Measurements from ENCODE around the gene FAM168B. TPM values are rescaled to one million over a fixed set of nuclear protein-coding genes. Genes with fewer than 3 reads are reported as not detected.

FAM168B gene
- total RNA-seq, 1 donor from 2014 or later = 78.4 TPM

DNA sequence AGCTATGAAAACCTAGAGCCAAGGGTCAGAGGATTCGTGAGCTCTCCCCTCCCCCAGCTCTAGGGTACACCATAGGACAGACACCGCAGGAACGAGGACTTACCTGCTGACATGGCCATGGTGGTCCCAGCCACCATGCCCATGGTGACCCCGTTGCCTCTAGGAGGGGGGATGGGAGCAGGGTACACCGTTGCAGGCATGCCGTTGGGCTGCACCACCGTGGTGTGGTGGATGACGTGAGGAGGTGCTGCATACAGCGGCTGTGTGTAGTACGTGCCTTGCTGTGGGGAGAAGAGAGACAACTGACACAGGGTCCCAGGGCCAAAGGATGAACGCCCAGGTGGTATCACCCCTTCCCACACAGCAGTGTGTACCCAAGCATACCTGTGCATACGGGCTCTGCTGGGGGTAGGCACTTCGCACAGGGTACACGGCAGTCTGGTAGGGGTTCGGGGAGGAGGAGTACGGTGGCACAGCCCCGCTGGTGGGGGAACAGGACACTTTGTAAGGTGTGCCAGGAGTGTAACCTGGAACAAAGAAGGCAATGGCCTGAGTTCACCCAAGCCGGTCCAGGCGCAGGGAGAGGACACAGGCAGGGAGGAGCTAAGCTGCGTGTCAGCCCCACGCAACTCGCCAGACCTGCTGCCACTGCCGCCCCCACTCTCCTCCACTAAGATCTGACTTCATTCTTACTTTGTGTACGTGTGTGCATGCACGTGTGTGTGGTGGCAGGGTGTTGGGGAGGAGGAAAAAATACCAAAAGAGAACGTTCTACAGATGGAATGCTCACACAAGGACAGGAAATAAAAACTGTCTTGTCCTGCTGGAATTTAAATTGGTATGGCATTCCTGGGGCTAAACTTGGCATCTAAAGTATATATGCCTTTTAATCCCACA lies 37.8 kb downstream of the FAM168B start:
- DNase-seq (ENCODE audit: low read depth in 2 of 2) = no peak

DNA sequence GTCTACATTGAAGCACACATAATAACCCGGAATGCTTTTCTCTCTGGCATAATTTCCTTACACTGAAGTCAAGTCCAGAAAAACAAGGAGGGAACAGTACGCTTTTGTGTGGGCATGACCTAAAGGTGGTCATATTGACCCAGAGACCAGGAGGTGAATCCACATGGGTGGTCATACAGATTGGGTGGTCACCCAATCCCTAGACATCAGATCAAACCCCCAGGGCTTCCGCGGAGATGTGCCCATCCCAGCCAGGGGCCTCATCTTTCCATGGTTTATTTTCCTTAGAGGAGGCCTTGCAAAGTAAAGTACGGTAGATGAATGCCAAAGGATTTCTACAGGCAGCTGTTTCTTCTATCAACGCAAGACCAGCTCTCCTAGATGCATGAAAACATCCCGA lies 38.8 kb downstream of the FAM168B start:
- no peak for DNase-seq (ENCODE audit: low read depth in 2 of 2)

DNA sequence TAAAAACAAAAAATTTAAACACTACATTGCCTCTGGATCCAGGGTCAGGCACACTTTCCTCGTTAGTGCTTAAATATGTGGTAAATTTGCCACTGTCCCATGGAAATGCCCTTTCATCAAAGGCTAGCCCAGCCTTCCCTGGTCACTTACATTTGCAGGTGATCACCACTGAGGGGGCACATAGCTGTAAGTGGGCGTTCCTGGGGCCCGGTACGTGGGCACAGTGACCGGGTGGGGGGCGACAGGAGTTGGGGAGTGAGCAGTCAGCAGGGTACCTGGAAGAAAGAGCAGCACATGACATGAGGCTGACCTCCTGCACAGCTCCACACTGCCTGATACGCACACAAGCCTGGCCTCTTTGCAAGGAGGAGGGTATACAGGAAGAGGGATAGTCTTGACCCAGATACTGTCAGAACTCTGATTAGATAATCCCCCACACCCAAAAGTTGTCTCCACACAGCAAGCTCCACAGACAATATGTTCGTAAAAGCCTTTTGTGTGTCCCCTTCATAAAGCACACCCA lies 40.5 kb downstream of the FAM168B start:
- DNase-seq (ENCODE audit: low read depth in 2 of 2) = no peak

DNA sequence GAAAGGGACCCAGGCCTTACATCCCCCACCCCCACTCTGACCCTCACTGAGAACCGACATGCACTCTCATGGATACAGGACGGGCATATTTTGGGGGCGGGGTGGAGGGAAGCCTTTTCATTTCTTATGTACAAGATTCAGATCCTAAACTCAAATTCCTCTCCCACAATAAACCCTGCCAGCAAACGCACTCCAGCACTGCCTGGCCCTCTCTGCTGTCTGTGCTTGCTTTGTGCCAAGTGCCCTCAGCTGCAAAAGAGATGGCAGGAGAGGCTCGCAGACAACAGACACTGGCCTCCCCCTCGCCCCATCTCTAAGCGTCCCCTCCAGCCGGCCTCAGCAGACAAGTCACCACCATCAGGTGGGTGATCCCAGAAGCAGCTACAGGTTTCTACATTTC lies 42.4 kb downstream of the FAM168B start:
- no peak for DNase-seq (ENCODE audit: low read depth in 2 of 2)

DNA sequence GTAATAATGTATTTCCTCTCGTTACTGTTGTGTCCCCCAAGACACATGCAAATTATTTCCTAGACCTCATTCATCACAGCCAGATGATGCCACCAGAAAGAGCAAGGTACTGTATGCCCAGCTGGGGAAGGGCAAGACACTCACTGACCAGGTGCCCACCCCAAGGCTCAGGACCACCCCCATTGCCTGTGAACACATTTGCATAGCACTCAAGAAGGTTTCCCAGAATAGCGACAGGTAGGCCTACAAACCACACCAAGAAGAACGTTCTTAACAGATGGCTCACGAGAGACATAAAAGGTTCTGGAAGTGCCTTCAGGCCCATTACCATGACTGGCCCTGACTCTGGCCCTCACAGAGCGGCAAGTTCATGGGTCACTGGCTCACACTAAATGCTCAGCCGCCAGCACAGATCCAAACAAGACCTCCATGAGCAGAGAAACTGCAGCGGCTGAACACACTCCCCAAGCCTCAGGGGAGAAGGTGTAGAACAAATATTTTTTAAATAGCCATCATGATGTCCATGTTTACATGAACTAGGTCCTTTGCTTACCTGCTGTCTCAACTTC lies 44.0 kb downstream of the FAM168B start:
- no peak for DNase-seq (ENCODE audit: low read depth in 2 of 2)

DNA sequence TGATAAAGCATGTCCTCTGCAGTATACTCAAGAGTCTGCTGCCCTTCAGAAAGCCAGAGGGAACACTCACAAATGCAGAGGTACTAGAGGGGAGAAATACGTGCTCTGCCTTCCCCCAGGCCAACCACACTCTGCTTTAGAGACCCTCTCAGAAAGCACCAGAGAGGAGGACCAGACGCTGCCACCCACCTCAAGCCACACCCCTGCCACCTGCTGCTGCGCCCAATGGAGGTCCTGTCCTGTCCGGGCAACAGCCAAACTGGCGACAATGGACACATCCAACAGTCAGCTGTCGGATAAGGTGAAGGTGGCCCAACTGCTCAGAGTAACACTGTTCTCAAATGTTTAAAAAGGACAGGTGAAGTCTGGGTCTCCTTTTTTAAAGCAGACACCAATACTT lies 44.6 kb downstream of the FAM168B start:
- no peak for DNase-seq (ENCODE audit: low read depth in 2 of 2)

DNA sequence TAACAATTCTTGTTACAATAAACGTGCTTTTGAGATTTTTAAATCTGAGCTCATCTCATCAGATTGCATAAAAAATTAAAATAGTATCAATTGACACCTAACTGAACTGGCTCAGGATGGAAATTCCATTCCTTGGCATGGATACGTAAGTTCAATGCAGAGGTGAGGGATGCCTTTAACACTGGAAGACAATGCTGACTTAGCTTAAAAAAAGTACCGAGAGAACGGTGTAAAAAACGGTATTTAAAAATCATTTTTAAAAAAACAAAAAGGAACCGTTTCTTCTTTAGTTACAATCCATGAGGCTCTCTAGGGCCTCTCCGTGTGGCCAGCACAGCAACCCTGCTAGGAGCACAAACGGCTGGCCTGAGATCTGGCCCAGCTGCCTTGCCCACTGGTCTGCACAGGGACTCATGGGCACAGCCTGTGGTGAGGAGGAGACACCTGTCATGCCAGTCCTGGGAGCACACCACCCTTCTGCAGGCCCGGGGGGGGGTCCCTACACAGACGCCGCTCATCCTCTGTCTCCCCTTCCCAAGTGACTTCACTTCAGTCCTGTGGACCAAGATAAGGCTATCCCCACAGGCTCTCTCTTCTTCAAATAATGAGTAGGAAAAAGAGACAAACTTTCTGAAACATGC lies 45.2 kb downstream of the FAM168B start:
- DNase-seq (ENCODE audit: low read depth in 2 of 2) = no peak

DNA sequence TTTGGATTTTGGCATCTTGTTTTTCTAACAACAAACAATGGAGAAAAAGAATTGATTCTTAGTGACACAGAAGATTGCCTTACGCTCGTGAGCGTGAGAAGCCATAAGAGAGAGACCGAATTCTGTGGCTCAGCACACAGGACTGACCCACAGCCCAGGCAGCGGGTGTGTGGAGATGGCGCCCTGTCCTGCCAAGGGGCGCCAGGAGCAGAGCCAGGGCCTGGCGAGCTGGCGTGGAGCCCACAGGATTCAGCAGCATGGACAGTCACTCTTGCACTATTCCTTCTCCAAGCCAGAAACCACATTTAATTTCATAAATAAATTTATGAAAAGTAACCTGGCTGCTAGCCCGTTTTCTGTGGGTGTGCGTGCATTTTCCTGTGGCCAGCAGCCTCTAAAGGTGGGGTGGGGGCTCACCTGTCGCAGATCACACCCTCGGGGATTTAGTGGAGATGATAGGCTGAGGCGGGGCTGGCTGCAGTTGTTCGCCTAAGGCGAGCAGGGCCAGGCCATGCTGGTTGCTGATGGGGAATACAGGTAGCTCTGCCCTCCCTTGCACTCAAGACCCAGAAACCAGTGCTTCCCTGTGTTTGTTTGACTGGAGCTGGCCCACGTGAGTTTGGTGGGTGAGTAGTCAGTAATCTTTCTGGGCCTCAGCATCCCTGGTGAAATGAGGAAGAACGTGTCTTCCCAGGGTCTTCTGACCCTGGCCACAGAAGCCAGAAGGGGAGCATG lies 46.2 kb downstream of the FAM168B start:
- no peak for DNase-seq (ENCODE audit: low read depth in 2 of 2)

DNA sequence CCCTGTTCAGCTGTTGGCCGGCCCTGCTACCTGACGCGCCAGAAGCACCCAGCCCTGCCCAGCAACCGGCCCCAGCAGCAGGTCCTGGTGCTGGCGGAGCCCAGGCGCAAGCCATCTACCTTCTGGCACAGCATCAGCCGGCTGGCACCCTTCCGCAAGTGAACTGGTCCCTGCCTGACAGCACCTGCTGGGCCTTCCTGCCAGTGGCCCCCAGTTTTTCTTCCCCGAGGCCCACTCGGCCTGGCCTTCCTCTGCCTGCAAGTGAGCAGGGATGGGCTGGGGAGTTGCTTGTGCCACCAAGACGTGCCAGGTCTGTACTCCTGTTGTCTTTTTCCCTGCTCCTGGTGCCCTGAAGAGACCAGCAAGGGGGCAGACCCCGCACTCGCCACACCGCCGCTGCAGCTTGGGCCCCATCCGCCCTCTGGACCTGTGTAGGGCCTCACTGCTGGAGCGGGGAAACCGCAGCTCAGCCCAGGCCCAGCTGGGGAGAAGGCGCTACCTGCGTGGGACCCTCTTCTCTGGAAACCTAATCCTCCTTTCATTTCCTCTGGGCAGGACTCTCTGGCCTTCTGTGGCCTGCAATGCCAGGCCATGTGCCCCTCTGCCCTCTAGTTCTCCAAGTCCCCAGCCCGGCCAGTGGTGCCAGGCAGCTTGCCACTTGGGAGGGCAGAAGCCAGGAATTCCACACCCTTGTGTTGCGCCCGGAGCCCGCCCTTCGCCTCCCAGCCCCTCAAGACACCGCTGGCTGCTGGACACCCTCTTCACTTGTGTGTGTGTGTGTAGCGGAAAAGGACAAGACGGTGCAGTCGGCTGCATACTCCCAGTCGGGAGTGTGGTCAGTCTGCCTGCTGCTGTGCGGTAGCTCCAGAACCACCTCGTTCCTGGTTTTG lies 47.0 kb downstream of the FAM168B start:
- DNase-seq (ENCODE audit: low read depth in 2 of 2) = no peak

DNA sequence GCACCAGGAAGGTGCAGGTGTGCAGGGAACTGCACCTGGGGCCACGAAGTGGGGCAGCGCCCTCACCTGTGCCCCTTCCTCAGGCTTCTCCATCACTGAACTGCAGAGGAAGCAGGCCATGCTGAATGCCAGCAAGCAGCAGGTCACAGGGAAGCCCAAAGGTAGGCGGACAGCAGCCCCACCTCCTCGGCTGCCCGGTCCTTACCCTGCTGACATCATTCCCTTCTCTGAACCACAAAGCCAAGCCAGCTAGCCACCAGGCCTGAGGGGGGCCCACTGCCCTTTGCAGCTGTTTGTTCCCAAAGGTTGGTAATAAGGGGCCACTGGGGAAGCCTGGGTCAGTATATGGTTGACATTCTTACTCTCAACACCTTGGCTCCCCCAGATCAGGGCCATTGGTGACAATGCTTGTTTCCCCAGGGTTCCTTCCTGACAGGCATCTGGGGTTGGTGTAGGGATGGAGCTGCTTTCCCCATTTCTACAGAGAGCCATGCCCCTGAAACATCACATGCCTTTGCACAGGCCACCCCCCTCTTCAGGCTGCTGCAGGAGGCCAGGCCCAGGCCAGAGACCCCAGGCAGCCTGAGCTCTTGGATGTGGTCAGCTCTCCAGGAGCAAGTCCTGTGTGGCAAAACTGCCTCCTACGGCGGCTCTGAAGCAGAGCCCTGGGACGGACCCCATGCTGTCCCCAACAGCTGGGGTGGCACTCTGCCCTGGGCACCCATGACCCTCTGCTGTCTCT lies 47.8 kb downstream of the FAM168B start:
- DNase-seq (ENCODE audit: low read depth in 2 of 2) = no peak

DNA sequence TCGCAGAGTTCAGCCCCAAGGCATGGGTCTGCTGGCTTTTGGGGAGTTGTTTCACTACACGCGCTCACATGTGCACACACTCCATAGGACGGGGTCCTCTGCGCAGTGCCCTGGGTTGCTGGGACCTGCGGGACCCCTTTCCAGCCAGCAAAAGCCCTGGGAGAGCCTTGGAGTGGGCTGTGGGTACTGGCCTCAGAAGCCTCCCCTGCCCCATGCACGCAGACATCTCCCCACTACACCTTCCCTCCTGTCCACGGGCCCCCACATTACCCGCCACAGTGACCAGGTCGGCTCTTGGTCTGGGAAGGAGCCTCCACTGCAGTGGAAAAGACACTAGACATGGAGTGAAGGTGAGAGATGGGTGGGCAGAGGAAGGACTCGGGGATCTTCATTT lies 48.5 kb downstream of the FAM168B start:
- no peak for DNase-seq (ENCODE audit: low read depth in 2 of 2)

DNA sequence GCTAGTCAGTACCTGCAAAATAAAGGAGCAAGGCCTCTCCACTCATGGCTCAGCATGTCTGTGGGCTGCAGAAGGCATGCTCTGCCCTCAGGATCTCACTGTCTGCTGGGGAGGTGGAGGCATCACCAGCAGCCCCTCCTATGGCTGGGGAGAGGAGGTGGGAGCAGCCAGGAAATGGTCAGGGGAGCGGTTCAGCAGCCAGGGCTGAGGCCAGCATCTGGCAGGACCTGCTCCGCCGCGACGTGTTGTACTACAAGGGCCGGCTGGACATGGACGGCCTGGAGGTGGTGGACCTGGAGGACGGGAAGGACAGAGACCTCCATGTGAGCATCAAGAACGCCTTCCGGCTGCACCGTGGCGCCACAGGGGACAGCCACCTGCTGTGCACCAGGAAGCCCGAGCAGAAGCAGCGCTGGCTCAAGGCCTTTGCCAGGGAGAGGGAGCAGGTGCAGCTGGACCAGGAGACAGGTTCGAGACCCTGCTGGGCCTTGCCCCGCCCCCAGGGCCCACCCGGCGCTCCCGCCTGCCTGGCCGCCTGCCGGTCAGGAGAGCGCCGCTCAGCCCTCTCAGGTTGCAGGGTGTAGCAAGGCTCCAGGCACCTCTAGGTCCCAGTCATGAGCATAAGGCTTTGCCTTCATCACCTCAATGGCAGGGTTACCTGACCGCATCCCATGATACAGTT lies 49.0 kb downstream of the FAM168B start:
- no peak for DNase-seq (ENCODE audit: low read depth in 2 of 2)

DNA sequence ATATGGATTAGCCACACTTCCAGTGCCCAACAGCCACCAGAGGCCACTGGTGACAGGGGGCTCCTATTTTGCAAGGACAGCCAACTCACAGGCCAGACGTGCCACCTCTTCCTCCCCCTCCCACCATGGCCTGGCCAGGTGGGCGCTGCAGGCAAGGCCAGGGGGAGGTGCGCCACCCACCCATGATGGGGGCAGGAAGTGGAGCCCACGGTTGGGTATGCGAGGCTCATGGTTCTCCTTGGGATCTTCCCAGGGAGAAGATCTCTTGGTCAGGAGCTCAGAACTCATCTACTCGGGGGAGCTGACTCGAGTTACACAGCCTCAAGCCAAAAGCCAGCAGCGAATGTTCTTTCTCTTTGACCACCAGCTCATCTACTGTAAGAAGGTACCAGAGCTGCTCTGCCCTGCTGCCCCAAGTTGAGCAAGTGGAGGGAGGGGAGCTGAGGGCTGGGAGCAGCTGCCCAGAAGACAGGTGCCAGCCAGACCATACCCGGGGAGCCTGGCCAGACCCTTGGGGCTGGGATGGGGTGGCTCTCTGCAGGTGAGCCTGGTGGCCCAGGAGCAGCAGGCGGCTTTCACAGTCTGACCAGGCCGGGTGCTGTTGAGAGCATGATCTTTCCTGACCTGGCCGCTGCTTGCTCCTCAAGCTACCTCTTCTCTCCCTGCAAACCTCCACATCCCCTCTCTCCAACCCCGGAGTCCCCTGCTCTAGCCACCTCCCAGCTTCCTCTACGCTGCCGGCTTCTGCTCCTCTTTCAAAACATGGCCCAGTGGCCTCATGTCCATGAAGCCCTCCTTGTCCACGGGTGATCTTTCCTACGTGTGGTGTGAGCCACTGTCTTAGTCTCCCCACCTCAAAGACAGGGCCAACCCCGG lies 49.8 kb downstream of the FAM168B start:
- no peak for DNase-seq (ENCODE audit: low read depth in 2 of 2)

DNA sequence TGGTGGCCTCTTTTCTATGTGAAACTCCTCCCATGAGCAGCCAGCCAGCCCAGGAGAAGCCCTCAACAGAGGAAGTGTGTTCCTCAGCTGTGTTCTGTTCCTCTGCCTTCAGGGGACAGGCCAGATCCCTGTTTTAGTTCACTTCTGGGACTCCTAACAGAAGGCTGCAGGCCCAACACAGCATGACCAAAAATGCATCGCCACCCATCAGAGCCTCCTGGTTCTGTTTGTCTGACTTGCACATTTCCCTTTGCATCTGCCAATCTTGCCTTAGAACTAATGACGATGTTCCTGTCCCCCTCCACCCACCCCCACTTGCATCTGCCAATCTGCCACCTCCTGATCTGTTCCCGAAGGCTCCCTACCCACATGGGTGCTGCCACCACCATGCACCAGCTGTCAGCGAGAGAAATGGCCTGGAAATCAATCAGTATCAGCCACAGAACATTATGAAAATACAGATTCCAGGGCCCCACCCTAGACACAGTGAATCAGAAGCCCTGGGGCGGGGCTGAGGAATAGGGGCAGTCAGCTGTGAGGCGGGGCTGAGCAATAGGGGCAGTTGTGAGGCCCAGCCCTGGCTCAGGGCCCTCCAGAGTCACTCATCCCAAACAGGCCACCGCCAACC lies 51.0 kb downstream of the FAM168B start:
- no peak for DNase-seq (ENCODE audit: low read depth in 2 of 2)

DNA sequence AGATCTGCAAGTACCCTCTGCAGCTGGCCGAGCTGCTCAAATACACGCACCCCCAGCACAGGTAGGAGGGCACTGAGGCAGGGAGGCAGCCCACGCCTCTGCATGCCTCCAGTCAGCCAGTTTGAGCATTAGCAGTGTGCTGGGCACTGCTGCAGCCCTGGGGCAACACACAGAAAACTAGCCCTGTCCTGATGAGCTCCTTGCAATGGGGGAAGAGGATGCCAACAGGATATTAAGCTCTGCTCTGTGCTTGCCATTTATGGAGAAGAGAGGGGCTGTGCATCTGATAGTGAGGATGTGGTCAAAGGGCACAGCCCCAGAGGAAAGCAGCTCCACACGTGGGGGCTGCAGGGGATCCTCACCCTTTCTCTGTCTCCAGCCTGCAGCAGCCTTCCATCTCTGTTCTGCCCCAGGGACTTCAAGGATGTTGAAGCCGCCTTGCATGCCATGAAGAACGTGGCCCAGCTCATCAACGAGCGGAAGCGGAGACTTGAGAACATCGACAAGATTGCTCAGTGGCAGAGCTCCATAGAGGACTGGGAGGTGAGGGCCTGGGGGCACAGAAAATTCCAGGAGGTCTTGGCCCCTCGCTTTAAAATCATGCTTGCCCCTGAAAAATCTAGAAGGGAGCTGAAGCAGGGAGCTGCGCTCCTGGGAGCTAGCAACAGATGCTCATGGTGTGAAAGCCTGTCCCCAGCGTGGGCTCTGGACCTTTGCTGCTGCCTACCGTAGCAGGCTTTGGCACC lies 51.7 kb downstream of the FAM168B start:
- no peak for DNase-seq (ENCODE audit: low read depth in 2 of 2)

DNA sequence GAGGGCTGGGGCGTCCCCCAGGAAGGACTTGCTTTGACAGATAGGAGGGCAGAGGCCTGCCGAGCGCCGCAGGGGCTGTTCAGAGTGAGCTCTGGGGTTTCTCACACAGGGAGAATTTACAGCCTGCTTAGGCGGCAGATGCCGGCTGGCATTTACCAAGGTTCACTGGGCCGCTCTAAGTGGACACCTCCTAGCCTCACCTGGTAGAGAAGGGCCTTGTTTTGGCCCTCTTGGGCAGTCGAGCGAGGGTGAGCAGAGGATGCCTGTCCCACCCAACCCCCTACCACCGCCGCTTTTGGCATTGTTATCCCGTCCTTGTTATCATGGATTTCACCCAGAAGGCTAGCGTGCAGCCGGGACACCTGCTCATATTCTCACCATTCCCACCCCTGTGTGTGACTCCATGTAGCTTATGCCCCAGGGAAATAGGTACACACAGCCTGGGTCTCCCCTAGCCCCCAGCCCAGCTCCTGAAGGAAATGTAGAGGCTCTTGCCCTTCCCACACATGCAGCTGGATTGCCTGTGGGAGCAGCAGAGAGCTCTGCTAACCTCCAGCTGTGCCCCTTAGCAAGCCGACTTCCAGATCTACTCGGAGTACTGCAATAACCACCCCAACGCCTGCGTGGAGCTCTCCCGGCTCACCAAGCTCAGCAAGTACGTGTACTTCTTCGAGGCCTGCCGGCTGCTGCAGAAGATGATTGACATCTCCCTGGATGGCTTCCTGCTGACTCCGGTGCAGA lies 52.4 kb downstream of the FAM168B start:
- peak in 1 of 2 donors; percentile 11 for DNase-seq (ENCODE audit: low read depth in 2 of 2)
